Measurements from ENCODE around the gene OR6C76.
"Not testable (repeated sequence)": the region's sequence is repeated elsewhere in the genome, so short reads cannot be mapped to it uniquely, and the experiment has no call there.

DNA sequence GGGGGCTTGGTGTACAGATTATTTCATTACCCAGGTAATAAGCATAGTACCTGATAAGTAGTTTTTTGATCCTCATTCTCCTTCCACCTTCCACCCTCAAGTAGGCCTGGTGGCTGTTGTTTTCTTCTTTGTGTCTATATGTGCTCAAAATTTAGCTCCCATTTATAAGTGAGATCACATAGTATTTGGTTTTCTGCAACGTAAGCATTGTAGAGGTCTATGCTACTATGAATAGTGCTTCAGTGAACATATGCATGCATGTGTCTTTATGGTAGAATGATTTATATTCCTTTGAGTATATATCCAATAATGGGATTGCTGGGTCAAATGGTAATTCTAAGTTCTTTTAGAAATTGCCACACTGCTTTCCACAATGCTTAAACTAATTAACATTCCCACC, 16.9 kb upstream of the OR6C76 start:
- not testable (repeated sequence) for TF ChIP-seq POLR2A (IDR thresholded peaks at IDR 0.05; ENCODE audit: low read depth)
- TF ChIP-seq, protein P1, sequence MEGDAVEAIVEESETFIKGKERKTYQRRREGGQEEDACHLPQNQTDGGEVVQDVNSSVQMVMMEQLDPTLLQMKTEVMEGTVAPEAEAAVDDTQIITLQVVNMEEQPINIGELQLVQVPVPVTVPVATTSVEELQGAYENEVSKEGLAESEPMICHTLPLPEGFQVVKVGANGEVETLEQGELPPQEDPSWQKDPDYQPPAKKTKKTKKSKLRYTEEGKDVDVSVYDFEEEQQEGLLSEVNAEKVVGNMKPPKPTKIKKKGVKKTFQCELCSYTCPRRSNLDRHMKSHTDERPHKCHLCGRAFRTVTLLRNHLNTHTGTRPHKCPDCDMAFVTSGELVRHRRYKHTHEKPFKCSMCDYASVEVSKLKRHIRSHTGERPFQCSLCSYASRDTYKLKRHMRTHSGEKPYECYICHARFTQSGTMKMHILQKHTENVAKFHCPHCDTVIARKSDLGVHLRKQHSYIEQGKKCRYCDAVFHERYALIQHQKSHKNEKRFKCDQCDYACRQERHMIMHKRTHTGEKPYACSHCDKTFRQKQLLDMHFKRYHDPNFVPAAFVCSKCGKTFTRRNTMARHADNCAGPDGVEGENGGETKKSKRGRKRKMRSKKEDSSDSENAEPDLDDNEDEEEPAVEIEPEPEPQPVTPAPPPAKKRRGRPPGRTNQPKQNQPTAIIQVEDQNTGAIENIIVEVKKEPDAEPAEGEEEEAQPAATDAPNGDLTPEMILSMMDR (IDR thresholded peaks at IDR 0.05), result not testable (repeated sequence)

Data from esophagus muscularis mucosa (tissue), 3 donors.